ENCODE results near the gene CR2. TPM values are rescaled to one million over a fixed set of nuclear protein-coding genes. Genes with fewer than 3 reads are reported as not detected.

CR2 gene
- total RNA-seq, 4 donors from 2014 or later, result not detected

GRCh38 chr1:207502726-207503125 lies 48.6 kb downstream of the CR2 start:
- Histone ChIP-seq H3K27me3 (peaks cover 0 to 58% (median under 1%) of the 10 kb centered on the region in 4 donors), H3K4me3 (no peak overlapping the region), H3K36me3 (no peaks in the 10 kb centered on the region), H3K9me3 (no peaks in the 10 kb centered on the region), H3K4me1 (no peaks in the 10 kb centered on the region), H3K27ac (no peak overlapping the region)
- intact Hi-C loops (cut with DNase I), result no loop called here
- no peak for TF ChIP-seq POLR2A (IDR thresholded peaks at IDR 0.05)
- TF ChIP-seq CTCF (IDR thresholded peaks at IDR 0.05), result no peak
- WGBS, 2 donors, result 57 to 61% methylated on average over 5 to 7 of the region's 7 CpGs
- DNase-seq, result no peak

- Histone ChIP-seq H3K27me3 (peaks cover 0 to 51% (median 0%) of the 10 kb centered on the region in 4 donors), H3K9me3 (no peaks in the 10 kb centered on the region), H3K4me1 (no peaks in the 10 kb centered on the region), H3K36me3 (no peaks in the 10 kb centered on the region), H3K4me3 (no peak overlapping the region), H3K27ac (no peak overlapping the region)
- WGBS, 2 donors, result 92 to 94% methylated on average over 3 of the region's 3 CpGs
- intact Hi-C loops (cut with DNase I), result no loop called here
- no peak for DNase-seq
- no peak for TF ChIP-seq POLR2A (IDR thresholded peaks at IDR 0.05)
- no peak for TF ChIP-seq CTCF (IDR thresholded peaks at IDR 0.05)
Observed at GRCh38 chr1:207503950-207504349, 49.8 kb downstream of the CR2 start.

DNA sequence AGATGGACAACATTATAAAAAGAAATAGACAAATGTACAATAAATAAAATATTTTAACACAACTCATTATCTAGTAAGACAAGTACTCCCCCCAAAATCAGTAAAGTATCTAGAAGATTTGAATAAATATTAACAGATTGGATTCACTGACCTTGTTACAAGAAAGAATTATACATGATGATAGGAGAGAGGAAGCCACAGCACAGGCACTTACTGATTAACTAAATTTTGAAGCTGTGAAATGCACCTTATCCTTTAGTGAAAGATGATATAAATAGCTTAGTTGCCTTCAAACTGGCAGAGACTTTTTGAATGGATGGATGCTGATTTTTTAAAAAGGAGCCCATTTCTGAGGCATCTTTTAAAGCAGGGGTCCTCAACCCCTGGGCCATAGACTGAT lies 50.3 kb downstream of the CR2 start:
- Histone ChIP-seq H3K4me1 (no peaks in the 10 kb centered on the region), H3K4me3 (no peak overlapping the region), H3K27ac (no peak overlapping the region), H3K36me3 (no peaks in the 10 kb centered on the region), H3K9me3 (no peaks in the 10 kb centered on the region), H3K27me3 (peaks cover 0 to 51% (median 0%) of the 10 kb centered on the region in 4 donors)
- intact Hi-C loops (cut with DNase I), result no loop called here
- TF ChIP-seq CTCF (IDR thresholded peaks at IDR 0.05) (no peak), POLR2A (IDR thresholded peaks at IDR 0.05) (no peak)
- no peak for DNase-seq

DNA sequence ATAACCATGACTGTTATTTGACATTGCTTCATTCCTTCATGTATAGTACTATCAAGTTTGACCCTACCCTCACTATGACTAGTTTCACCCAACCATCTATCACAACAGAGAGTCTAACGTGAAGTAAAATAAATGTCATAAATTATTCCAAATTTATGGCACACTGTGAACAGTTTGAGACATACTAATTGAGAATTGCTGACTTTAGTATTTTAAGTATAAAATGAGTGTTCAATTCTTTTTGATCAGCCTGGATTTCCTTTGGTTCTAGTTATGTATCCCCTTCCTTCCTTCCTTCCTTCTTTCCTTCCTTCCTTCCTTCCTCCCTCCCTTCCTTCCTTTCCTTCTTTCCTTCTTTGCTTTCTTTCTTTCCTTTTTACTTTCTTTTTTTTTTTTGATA lies 56.3 kb downstream of the CR2 start:
- H3K27me3 ChIP-seq, result peaks cover 0 to 5% (median 0%) of the 10 kb centered on the region in 4 donors
- H3K4me3 ChIP-seq, result no peak overlapping the region
- WGBS, 2 donors, result 58 to 68% methylated on average over 1 of the region's 1 CpG
- no peak for TF ChIP-seq CTCF (IDR thresholded peaks at IDR 0.05)
- no peak for TF ChIP-seq POLR2A (IDR thresholded peaks at IDR 0.05)
- no peaks in the 10 kb centered on the region for H3K4me1 ChIP-seq
- H3K36me3 ChIP-seq, result no peaks in the 10 kb centered on the region
- DNase-seq, result no peak
- intact Hi-C loops (cut with DNase I), result no loop called here
- no peaks in the 10 kb centered on the region for H3K9me3 ChIP-seq
- no peak overlapping the region for H3K27ac ChIP-seq

GRCh38 chr1:207514890-207515289 lies 60.8 kb downstream of the CR2 start:
- Histone ChIP-seq H3K9me3 (no peaks in the 10 kb centered on the region), H3K36me3 (no peaks in the 10 kb centered on the region), H3K4me3 (no peak overlapping the region), H3K4me1 (no peaks in the 10 kb centered on the region), H3K27ac (no peak overlapping the region), H3K27me3 (no peaks in the 10 kb centered on the region)
- no peak for TF ChIP-seq POLR2A (IDR thresholded peaks at IDR 0.05)
- TF ChIP-seq CTCF (IDR thresholded peaks at IDR 0.05), result no peak
- intact Hi-C loops (cut with DNase I), result no loop called here
- DNase-seq, result no peak
- 87 to 93% methylated on average over 13 of the region's 13 CpGs for WGBS, 2 donors
